CMK (cell line): ENCODE measurements around the gene LRP2.

Experiments
- DNase-seq: peaks from one replicate; pipeline ENCODE4 v3.0.0-alpha.2; 2010; ENCODE audit warnings: low read depth

Gene LRP2

DNA sequence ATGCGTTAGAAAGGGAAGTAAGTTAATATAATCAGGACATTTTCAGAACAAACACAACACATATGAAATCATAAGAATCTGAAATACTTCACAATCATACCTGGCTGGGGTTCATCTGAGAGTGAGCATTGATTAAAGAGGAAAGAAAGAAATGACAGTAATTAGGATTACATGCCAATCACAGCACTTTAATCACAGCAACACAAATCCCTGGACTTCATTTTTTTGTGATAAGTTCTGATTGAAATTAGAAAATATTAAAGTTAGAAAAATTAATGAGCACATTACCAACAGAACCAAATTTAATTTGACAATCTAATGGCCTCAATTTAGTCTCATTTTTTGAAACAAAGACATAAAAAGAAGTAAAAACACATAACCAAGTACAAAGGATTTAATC lies 121.9 kb downstream of the LRP2 start:
- no peak for DNase-seq

DNA sequence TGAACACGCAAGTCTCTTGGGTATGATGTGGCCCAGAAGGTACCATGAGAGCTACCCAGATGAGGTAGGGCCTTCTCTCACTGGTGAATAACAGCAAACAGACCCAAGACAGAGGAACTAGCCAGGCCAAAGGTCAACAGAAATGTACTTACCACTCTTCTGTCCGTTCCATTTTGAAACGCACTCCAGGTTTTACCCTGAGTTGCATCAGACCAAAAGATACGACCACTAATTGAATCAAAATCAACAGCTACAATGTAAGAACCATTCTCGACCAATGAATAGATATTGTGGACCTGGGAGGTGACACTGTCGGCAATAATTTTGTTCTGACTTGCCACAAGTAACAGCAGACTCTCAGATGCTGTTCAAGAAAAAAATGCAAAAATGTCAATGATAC lies 124.4 kb downstream of the LRP2 start:
- DNase-seq, result no peak

DNA sequence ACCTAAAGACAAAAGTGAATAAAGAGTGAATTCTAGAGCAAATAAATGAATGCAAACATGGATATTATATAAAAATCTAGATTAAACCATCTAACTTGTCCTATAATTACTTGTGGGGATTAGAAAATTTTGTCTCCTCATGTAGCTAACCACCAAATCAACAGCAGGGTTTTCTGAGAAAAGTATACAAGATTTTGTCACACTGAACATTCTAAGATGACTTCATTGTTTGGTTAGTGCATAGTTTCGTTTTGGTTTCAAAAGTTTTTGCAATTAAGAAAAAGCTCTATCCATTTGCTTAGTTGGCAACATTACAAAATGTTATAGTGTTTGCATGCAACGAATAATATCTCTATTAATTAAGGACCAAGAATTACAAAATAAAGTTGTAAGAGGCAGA lies 125.0 kb downstream of the LRP2 start:
- no peak for DNase-seq

DNA sequence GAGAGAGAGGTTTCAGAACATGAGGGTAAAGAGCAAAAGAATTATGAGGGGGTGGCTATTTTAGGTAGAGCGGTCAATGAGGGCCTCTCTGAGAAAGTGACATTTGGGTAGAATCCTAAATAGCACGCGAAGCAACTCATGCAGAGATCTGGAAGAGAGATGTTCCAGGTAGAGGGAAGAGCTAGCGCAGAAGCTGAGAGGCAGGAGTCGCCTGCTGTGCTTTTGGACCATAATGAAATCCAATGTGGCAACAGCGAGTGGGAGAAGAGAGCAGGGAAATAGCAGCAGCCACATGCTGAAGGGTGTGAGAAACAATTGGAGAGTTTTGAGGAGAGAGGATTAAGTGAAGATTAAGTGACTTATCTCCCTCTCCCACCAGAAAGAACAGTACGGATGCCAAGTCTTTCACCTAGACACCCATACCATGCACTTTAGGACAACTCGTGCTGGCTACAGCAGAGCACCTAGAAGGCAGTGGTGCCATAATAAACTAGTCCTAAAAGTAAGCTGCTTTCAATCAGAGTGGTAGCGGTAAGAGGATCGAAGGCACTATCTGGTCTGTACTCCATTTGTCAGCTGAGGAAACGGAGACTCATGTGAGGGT lies 129.7 kb downstream of the LRP2 start:
- no peak for DNase-seq

DNA sequence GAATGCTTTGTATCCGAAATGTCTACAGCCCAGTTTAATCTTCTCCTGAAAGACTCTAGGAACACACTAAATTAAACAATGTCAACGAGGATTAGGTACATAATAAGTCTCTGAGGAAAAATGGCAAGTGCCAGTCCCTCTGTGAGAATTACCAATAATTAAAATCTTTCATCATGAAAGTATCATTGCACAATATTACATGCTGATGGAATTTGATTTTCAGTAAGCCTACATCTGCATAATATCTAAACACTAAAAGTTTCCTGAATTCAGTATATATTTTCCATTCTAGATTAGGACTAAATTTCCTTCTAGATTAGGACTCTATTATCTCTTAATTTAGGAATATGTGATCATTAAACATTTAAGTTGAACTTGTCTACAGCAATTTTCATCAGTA lies 132.1 kb downstream of the LRP2 start:
- no peak for DNase-seq

DNA sequence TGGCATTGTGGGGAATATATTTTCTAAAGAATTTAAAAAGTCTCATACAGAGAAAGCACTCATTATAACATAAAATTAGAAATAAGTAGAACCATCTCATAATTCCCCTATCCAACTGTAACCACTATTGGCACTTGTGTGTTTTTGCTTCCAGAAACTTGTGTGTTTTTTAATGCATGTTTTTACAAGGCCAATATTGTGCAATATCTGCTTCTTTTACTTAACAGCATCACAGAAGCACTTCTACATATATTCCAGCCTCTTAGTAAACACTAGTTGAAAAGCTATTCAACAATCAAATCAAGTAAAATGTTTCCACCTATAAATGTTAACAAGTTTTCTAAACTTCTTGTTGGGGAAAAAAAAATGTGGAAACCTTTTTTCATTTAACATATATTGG lies 132.7 kb downstream of the LRP2 start:
- DNase-seq, result no peak

DNA sequence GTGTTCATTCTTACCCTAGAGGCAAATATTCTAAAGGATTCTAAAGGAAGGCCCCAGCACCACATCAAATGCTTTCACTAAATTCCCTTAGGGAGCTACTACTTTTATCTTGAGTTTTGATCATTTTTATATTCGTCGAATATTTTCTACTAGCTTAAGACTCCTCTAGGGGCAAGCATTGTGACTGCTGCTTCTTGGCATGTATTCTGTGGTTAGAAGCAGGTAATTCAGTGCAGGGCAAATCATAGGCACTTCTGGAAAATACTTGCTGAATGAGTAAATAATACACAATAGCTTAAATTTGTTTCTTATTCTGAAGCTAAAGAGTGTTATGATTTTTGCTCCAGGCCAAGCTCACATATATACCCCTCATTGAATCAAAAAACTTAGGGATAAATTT lies 136.4 kb downstream of the LRP2 start:
- DNase-seq, result no peak

DNA sequence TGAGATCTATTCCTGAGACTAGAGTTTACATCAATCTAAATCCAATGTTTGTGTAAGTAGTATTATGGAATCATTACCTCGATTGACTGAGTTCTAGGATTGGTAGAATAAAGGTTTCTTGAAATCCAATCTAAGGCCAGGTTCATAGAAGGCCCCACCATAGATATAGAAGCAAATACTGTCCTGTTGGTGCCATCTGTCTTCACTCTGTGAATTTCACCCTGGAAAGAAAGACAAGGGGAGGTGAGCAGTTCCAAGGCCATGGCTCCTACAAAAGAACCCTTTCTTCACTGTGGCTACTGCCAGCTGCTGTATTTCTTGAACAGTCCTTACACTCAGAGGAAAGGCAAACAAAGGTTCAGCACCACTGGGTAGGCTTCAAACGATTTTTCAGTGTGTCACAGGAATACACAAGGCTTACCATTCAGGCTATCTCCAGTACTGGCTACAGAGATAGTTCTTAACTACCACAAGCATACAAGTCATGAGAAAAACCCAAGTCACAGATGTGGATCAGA lies 137.0 kb downstream of the LRP2 start:
- DNase-seq, result no peak

DNA sequence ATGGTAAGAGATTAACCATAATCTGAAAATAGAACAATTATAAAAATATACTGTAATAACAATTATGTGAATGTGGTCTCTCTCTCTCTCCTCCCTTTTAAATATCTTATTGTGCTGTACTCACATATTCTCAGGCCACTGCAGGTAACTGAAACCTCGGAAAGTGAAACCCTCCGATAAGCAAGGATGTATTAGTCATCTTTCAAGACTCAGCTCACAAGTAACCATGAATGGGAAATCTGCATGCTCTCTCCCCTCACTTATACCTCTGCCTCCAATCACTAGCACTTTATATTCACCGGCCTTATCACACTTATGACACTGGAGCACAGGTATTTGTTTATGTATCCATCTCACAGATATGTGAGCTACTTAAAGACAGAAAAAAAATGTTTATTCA lies 139.7 kb downstream of the LRP2 start:
- no peak for DNase-seq

DNA sequence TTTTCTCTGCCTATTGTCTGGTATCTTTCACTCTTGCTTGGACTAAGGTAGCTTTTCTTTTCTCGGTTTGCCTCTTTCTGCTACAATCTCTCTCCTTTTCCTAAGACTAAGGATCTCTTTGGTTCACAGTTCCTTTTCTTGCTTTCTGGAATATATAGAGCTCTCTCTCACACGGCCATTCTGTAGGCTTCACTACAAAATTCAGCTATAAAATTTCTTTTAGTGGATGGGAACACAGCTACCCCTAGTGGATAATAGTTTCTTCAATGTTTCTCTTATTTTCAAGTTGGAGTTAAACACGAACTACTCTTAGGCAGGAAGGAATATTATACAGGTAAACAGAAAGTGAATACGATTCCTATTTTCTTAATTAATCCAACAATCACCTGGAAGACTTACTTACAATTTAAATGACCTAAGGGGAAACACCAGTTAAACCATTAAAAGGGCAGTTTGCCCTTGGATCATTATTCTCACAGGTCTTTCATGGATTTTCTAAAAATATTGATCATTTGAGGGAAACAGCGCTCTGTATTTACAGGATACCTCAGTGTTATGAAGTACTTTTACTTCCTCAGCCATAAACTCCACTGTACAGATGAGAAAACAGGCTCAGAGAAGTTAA lies 140.5 kb downstream of the LRP2 start:
- no peak for DNase-seq

DNA sequence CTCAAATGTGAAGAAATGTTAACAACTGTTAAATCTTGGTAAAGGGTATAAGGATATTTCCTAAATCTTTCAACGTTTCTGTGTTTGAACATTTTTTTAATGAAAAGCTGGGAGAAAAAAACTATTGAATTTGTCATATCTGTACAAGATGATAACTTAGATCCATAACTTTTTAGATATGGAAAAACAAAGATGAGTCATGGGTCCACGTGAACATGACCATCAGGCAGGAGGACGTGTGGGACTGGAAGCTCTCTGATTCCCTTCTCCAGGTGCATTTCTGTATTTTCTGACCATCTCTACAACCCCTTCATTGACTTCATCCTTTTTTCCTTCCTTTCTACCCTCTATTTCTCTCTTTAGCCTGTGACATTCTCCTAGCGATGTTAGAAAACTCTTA lies 151.4 kb downstream of the LRP2 start:
- DNase-seq, result no peak

DNA sequence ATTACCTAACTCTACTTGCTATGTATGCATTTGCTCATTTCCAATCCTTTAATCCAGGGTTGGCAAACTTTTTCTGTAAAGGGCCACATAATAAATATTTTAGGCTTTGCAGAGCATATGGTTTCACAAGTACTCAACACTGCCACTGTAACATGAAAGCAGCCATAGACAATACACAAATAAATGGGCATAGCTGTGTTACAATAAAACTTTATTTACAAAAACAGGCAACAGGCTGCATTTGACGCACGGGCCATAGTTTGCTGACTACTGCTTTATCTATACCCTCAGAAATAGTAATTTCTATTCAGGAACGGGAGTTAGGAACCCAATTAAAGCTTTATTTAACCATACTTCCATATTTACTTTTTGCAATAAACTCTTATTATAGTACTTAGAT lies 154.3 kb downstream of the LRP2 start:
- no peak for DNase-seq

DNA sequence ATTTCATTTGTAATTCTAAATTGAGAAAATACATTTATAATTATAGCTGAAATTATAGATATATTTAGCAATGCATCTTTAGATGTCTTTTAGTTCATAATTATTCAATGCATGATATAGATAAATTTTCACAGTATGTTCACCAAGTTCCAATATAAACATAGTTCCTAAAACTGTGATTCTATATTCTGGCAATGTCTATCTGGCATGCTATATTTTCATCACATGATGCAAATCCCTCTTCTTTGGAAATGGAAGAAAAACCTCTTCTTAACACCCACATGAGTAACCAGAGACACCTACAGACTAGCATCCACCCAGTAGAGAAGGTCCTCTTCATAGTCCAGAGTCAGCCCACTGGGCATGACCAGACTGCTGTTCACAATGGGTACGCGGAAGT lies 157.2 kb downstream of the LRP2 start:
- no peak for DNase-seq

DNA sequence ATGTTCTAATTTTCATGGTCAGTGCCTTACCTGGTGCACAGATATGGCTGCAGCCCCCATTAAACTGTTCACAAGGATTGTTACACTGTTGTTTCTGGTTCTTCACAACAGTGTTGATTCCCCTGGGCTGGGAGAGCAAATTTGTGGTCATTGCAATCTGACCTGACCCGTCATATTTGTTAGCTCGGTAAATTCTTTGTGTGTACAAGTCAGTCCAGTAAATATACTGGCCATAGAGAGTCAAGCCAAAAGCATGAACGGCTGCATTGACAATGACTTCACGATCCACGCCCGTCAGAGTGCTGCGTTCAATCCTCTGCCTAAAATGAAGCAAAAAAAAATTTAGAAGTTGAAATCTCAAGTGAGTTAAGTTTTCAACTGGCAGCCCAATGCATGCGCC lies 158.4 kb downstream of the LRP2 start:
- DNase-seq, result no peak

DNA sequence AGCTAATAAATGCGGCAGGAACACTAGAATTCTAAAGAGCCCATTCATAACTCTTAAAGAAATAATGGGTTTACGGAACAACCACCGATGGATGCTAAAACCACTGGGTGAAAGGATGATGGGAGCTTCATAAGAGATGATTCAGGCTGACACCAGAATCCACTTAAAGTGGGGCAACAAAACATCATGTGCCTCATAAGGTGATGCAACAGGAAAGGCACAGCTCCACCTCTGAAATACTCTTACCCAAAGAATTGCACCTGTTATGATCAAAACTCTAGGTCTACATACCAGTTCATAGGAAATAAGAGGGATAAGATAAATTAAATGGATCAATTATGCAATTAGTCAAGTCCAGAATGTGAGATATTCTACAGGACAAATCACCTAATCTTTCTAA lies 161.6 kb downstream of the LRP2 start:
- no peak for DNase-seq

DNA sequence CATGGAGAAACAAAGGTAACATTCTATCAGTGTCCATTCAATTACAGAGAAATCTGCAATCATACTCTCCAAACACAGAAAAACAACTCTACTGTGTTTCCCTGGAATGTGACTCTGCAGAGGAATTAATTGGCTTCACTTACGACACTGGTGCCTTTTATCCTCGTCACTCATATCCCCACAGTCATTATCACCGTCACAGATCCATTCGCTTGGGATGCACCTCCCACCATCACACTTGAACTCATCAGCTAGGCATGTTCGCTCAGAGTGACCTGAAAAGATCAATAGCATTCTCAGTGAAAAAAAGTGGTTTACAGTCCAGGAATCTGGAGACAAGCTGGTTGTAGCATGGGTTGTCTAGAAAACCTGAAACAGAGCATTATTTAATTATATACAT lies 168.7 kb downstream of the LRP2 start:
- DNase-seq, result no peak

DNA sequence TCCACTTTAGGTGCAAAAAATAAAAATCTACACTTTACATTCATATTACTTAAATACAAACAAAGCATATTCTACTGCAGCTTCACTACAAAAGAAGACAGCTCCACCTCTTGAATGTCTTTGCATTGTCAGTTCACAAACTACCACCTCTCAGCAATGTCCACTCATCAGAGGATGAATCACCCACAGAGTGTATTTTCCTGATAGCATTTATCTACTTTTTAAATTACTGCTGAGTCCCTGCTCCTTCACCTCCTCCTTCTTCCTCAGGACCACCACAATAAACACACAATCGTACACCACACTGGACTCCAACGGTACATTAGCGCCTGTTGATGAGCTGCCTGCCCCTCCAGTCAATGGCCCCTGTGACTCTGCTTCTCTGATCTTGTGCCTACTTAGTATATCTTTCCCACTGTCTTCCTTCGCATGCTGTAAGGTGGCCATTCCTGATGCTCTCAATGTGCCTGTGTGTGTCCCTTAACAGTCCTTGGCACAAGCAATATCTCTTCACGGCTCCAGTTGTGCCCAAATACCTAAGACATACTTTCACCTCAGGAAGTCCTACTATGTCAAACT lies 172.0 kb downstream of the LRP2 start:
- DNase-seq, result no peak

DNA sequence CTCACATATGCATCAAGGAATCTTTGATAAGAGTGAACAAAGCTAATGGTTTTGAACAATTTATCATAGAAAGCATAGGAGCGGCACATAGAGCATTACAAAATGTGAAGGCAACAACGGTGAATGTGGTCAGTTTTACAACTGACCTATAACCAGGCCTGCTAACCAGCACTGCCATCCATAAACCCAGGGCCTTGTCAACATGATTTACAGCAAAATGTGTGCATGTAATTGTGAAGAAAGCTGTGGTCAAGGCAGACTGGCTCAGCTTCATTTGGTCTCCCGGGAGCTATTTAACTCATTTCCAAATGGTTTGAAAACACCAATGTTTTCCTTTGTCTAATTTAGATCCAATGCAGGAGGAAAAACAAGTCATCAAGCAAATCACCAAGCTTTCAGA lies 173.2 kb downstream of the LRP2 start:
- no peak for DNase-seq

DNA sequence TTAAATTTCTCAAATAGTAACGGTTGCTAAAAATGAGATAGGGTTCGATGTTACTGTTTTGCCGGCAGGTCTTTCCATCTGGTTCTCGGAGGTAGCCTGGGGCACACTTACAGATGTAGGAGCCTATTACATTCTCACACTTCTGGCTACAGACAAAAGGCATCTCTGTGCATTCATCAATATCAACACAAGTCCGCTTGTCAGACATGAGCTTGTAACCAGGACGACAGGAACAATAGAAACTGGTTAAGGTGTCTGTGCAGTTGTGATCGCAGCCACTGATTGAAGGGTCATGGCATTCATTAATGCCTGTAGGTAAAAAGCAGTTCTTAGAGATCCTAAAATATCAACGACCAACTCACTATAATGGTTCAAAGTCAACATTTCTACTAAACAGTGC lies 176.6 kb downstream of the LRP2 start:
- no peak for DNase-seq

DNA sequence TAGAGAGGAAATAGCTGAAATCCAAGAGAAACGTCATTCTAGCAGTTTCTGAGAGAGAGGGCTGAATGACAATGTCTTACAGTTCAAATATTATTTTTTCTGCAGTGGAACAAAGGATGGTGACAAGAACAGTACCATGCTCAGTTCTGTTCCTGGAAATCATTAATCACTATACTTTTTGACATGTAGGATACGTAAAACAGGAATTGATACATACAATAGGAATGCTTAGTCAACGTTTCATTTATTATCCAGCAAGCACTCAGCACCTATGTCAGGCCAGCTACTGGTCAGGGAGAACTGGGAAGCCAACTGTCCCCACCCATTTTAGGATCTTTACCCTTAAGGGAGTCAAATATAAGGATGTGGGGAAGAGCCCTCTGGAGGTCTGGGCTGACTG lies 178.3 kb downstream of the LRP2 start:
- DNase-seq, result no peak

DNA sequence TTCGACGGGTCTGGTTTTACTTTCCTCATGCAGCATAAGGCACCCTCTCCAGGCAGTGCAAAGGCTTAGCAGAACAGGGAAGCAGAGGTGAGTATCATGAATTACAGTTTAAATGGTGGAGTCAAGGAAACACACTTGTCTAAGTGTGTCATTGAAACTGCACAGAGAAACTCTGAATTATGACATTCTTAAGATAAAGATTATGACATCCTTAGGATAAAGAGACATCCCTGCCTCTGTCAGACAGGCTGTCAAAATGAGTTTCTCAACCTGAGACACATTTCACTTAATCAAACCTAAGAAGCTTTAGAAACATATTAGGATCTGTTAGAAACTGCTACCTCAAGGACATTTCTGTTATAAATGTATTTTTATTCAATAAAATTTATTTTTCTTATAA lies 179.8 kb downstream of the LRP2 start:
- no peak for DNase-seq

DNA sequence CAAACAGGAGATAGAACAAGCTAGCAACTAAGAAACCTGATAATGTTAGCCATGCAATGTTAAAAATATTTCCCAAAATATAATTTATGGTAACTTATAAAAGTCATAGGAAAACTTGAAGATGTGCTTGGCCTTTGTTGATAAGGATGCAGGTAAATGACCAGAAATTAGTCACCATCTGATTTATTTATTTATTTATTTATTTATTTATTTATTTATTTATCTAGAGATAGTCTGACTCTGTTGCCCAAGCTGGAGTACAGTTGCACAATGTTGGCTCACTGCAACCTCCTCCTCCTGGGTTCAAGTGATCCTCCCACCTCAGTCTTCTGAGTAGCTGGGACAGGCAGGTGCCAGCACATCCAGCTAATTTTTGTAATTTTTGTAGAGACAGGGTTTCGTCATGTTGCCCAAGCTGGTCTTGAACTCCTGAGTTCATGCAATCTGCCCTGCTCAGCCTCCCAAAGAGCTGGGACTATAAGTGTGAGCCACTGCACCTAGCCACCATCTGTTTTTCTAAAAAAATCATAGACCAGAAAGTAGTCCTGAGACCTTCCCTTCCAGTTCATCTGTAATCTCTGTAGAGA lies 183.4 kb downstream of the LRP2 start:
- no peak for DNase-seq

DNA sequence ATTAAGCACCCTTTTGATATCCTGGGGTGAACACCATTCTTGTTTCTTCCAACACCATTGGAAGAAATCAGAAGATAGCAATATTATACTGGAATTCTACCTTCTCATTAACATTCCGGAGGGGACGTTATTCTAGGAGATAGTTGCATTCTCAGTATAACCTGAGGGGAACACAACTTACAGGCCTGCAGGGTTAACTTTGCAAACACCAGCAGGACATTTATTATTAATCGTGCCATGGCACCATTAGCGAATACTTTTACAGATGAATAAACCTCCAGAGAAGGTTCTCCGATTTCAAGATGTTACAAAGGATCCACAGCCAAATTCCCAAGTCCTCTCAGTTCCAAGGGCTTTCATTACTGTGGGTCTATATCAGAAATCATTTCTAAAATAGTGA lies 184.0 kb downstream of the LRP2 start:
- no peak for DNase-seq

DNA sequence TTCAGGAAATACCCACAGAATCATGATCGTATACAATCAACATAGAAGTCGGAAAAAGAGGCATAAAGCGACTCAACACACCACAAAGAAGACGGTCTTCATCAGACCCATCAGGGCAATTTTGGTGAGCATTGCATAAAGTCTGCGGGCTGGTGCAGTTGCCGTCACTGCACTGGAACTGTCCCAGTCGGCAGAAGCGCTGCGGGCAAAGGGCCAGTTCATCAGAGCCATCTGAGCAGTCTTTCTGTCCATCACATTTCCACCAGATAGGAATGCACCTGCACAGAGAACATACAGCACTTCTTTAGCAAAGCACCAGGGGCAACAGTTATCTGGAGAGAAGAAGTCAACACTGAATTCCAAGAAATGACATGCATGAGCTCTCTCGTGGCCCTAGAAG lies 187.2 kb downstream of the LRP2 start:
- no peak for DNase-seq
